HepG2 (cell line): ENCODE data around the gene NINL. TPM values are rescaled to one million over a fixed set of nuclear protein-coding genes. Genes with fewer than 3 reads are reported as not detected.

ENCODE experiments used
- ARID2 ChIP-seq: sonication (generic); formaldehyde crosslinking; IDR thresholded peaks from 2 replicates; pipeline ENCODE4 v1.8.1; 2022; ENCODE audit warnings: mild to moderate bottlenecking, missing genetic modification reagents, borderline replicate concordance
- DNMT1 ChIP-seq: sonication (generic); formaldehyde crosslinking; IDR thresholded peaks from 2 replicates; pipeline ENCODE4 v1.5.1; 2020; ENCODE audit warnings: mild to moderate bottlenecking, missing genetic modification reagents
- EEA1 ChIP-seq: sonication (generic); formaldehyde crosslinking; IDR thresholded peaks from 2 replicates; pipeline ENCODE4 v1.5.1; 2020; ENCODE audit warnings: mild to moderate bottlenecking, missing genetic modification reagents, borderline replicate concordance
- ETV5 ChIP-seq: IDR thresholded peaks from 2 replicates; pipeline ENCODE4 v1.6.1; 2018; ENCODE audit warnings: missing biosample characterization, missing genetic modification reagents, inconsistent platforms, borderline replicate concordance
- FLYWCH1 ChIP-seq: sonication (generic); formaldehyde crosslinking; IDR thresholded peaks from 2 replicates; pipeline ENCODE4 v1.8.1; 2023; ENCODE audit warnings: mild to moderate bottlenecking, missing genetic modification reagents
- HDAC6 ChIP-seq: fragments of 200-600 bp; sonication (generic); IDR thresholded peaks from 2 replicates; pipeline ENCODE4 v1.7.0; 2017; ENCODE audit warnings: mild to moderate bottlenecking, antibody characterized with exemption, low read length, low read depth
- KMT2A ChIP-seq: sonication (generic); formaldehyde crosslinking; IDR thresholded peaks from 2 replicates; pipeline ENCODE4 v1.4.0; 2020; ENCODE audit warnings: missing genetic modification reagents
- RARG ChIP-seq: sonication (generic); formaldehyde crosslinking; IDR thresholded peaks from 2 replicates; pipeline ENCODE4 v1.4.0; 2020; ENCODE audit warnings: low read depth, mild to moderate bottlenecking, missing genetic modification reagents
- USF2 ChIP-seq, 2 experiments: sonication (generic) in 1 of 2; formaldehyde crosslinking in 1 of 2; IDR thresholded peaks; 2 replicates each; pipeline versions ENCODE4 v1.5.1 to v1.6.1; 2011 to 2020; ENCODE audit warnings: borderline replicate concordance in 1 of 2, low read depth in 1 of 2, low read length in 1 of 2, mild to moderate bottlenecking in 1 of 2, missing genetic modification reagents in 1 of 2, moderate library complexity in 1 of 2
- ZNF18 ChIP-seq: sonication (generic); formaldehyde crosslinking; IDR thresholded peaks from 2 replicates; pipeline ENCODE4 v1.8.0; 2022; ENCODE audit warnings: mild to moderate bottlenecking, missing genetic modification reagents; ENCODE audit not compliant: insufficient replicate concordance
- ZNF263 ChIP-seq: sonication (generic); formaldehyde crosslinking; IDR thresholded peaks from 2 replicates; pipeline ENCODE4 v1.4.0; 2020; ENCODE audit warnings: missing genetic modification reagents
- ZNF296 ChIP-seq: sonication (generic); formaldehyde crosslinking; conservative IDR thresholded peaks from 2 replicates; pipeline ENCODE4 v1.5.0; 2020; ENCODE audit warnings: mild to moderate bottlenecking, missing genetic modification reagents
- ZNF33B ChIP-seq: sonication (generic); formaldehyde crosslinking; IDR thresholded peaks from 2 replicates; pipeline ENCODE4 v1.5.1; 2020; ENCODE audit warnings: mild to moderate bottlenecking, missing genetic modification reagents
- ZNF343 ChIP-seq: sonication (generic); formaldehyde crosslinking; IDR thresholded peaks from 2 replicates; pipeline ENCODE4 v1.4.0; 2020; ENCODE audit warnings: mild to moderate bottlenecking, missing genetic modification reagents
- ZNF558 ChIP-seq: sonication (generic); formaldehyde crosslinking; IDR thresholded peaks from 2 replicates; pipeline ENCODE4 v1.9.0; 2022; ENCODE audit warnings: mild to moderate bottlenecking, missing genetic modification reagents, borderline replicate concordance
- ZNF646 ChIP-seq: sonication (generic); formaldehyde crosslinking; IDR thresholded peaks from 2 replicates; pipeline ENCODE4 v1.9.0; 2021; ENCODE audit warnings: mild to moderate bottlenecking, missing genetic modification reagents
- ZNF766 ChIP-seq: sonication (generic); formaldehyde crosslinking; IDR thresholded peaks from 2 replicates; pipeline ENCODE4 v1.5.0; 2020; ENCODE audit warnings: missing genetic modification reagents, borderline replicate concordance
- ZSCAN9 ChIP-seq: IDR thresholded peaks from 2 replicates; pipeline ENCODE4 v1.6.1; 2016; ENCODE audit warnings: borderline replicate concordance
- polyA plus RNA-seq, 8 experiments: library from polyadenylated mRNA; depleted of rRNA in 3 of 8; stranded (reverse) in 7 of 8; unstranded in 1 of 8; fragments of >200 nt; fragmentation: Illumina TruSeq in 4 of 8; extraction: Trizol in 4 of 8; gene quantifications; 2 replicates each; pipeline versions ENCODE4 v1.2.1 to v1.2.3, GENCODE V29; 2011 to 2016; ENCODE audit warnings: low read depth in 4 of 8, missing spikeins in 1 of 8, mixed read lengths in 1 of 8; ENCODE audit not compliant: insufficient read depth in 1 of 8
- total RNA-seq, 5 experiments: library from RNA; depleted of rRNA; stranded (reverse); fragments of >200 nt; fragmentation: Illumina TruSeq; extraction: Trizol; gene quantifications; 2 replicates each; pipeline ENCODE4 v1.2.3, GENCODE V29; 2016; ENCODE audit warnings: low read depth in 1 of 5

NINL gene
- total and polyA plus RNA-seq, 2 of the 13 experiments (the other 11 are each of a cell fraction or from before 2014, with no cell fraction given): 32.3 to 34.3 TPM

GRCh38 chr20:25407311-25408169, 177.8 kb downstream of the NINL start, which contains the start of gene GINS1 (continued):
- TF ChIP-seq ZNF296 (peak; percentile 70; the same call in 1 of the 2 replicates), KMT2A (CRISPR knock-in tag) (peak; percentile 100), ZSCAN9 (CRISPR knock-in tag) (peak; percentile 94), ETV5 (CRISPR knock-in tag) (peak; percentile 92), ZNF33B (CRISPR knock-in tag) (peak; percentile 97), ZNF343 (CRISPR knock-in tag) (peak; percentile 96), DNMT1 (CRISPR knock-in tag) (peak; percentile 99), EEA1 (CRISPR knock-in tag) (peak; percentile 98), ARID2 (CRISPR knock-in tag) (peak; percentile 98), USF2 (IDR thresholded peaks at IDR 0.05; ENCODE audit: low read depth, low read length) (no peak), USF2 (CRISPR knock-in tag; IDR thresholded peaks at IDR 0.05; ENCODE audit: borderline replicate concordance) (peak; percentile 47; the same call in 1 of the 2 replicates), RARG (CRISPR knock-in tag) (0 out of 2 replicates have a peak, but pooled peaks have one; percentile 52), FLYWCH1 (CRISPR knock-in tag) (peak; percentile 93), HDAC6 (no peak), ZNF263 (CRISPR knock-in tag) (peak; percentile 82), ZNF558 (CRISPR knock-in tag) (peak; percentile 97; the same call in 1 of the 2 replicates), ZNF646 (0 out of 2 replicates have a peak, but pooled peaks have one; percentile 35), ZNF18 (peak; percentile 95), ZNF766 (peak; percentile 98)
